ENCODE data around the gene MTHFSD.
A peak's percentile ranks its signal among the peaks of the same experiment; 100 is the strongest.
"Not testable (repeated sequence)": the region's sequence is repeated elsewhere in the genome, so short reads cannot be mapped to it uniquely, and the experiment has no call there.

The MTHFSD gene

DNA sequence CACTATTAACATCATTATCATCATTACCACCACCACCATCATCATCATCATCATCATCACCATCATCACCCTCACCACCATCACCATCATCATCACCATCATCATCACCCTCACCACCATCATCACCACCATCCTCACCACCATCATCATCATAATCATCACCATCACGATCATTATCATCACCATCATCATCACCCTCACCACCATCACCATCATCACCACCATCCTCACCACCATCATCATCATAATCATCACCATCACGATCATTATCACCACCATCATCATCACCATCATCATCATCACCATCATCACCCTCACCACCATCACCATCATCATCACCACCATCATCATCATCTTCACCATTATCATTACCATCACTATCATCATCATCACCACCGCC lies 32.9 kb upstream of the MTHFSD start:
- ATAC-seq, DNase-seq, H3K4me3 Mint-ChIP-seq, H3K9me3 Mint-ChIP-seq, H3K4me1 Mint-ChIP-seq, H3K27ac Mint-ChIP-seq: not testable (repeated sequence)
- peaks cover 12% of the 10 kb centered on the region for H3K27me3 Mint-ChIP-seq

DNA sequence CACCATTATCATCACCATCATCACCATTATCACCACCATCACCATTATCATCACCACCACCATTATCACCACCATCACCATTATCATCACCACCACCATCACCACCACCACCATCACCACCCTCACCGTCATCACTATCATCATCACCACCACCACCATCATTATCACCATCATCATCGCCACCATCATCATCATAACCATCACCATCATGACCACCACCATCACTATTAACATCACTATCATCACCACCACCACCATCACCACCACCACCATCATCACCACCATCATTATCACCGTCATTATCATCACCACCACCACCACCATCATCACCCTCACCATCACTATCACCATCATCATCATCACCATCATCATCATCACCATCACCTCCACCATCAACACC lies 32.5 kb upstream of the MTHFSD start:
- H3K4me1 Mint-ChIP-seq = no peaks in the 10 kb centered on the region
- H3K27me3 Mint-ChIP-seq = peaks cover 10% of the 10 kb centered on the region
- H3K4me3 Mint-ChIP-seq = no peak overlapping the region
- no peaks in the 10 kb centered on the region for H3K9me3 Mint-ChIP-seq
- DNase-seq = no peak
- ATAC-seq = no peak
- H3K27ac Mint-ChIP-seq = no peak overlapping the region

DNA sequence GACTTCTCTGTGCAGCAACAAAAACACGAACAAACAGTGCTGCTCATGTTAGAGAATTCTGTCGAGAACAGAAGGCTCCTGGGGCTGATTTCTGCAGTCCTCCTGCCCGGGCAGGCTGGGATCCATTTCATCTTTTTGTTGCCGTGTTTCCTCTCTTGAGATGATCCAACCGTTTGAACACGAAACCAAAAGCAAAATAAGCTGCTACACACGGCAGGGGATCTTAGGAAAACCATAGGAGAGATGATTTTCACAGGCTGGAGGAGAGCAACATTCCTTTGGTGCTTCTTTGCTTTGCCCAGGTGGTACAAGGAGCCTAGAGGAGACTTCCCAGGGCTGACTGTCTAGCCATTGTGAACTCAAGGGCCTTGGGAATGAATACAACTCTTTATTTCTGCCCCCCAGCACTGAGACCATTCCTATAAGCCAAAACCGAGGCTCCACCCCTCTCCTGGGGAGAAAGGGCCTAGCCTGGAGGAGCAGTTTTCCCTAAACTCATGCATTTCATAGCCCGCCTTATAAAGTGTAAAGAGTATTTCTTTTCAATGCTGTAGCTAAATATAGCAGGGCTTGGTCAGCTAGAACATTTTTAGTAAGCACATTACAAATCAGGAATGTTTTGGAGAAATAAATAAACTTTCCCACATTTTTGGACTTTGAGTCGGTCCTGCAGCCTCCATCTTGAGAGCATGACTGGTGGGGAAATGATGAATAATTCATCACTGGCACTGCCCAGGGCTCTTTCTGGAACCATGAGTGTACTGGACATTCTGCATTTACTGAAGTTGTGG lies 31.0 kb upstream of the MTHFSD start:
- Mint-ChIP-seq H3K27me3 (peaks cover 14% of the 10 kb centered on the region), H3K4me1 (no peaks in the 10 kb centered on the region), H3K27ac (no peak overlapping the region), H3K4me3 (no peak overlapping the region), H3K9me3 (no peaks in the 10 kb centered on the region)
- ATAC-seq (no peak), DNase-seq (no peak)

DNA sequence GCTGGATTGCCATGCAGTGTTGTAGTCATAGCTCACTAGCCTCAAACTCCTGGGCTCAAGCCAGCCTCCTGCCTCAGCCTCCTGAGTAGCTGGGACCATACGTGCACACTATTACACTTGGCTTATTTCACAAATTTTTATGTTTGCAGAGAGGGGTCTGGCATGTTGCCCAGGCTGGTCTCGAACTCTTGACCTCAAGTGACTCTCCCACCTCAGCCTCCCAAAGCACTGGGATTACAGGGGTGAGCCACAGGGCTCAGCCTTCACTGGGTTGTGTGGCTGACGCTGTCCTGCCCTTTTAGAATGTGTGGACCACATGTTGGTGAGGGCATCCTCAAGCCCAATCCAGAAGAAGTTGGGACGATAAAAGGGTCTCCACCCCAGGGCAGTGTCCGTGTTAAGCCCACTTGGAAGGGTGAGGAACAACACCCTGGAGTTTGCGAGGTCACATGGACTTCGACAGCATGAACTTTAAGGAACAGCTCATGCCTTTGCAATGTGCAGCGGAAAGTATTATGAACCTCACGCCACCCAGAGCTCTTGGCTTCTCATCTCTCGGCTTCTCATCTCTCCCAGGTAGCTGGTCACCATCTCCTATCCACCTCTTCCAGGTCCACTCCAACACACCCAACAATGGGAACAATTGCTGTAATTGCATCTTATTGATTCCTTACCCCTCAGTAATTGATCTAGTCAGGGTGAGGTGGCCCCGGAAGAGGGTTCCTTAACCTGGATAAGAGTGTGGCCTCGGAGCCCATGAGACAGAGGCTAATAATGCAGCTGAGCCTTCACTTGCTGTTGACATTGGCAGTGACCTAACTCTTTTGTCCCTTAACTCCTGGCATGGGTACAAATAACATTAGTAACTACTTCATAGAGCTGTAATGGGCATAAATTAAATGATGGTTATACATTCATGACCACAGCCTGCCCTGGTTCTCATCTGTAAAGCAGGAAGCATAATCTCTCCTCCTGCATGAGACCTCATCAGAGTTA lies 30.0 kb upstream of the MTHFSD start:
- Mint-ChIP-seq H3K9me3 (no peaks in the 10 kb centered on the region), H3K4me3 (no peak overlapping the region), H3K27me3 (peaks cover 22% of the 10 kb centered on the region), H3K27ac (no peak overlapping the region), H3K4me1 (no peaks in the 10 kb centered on the region)
- ATAC-seq (no peak), DNase-seq (no peak)

DNA sequence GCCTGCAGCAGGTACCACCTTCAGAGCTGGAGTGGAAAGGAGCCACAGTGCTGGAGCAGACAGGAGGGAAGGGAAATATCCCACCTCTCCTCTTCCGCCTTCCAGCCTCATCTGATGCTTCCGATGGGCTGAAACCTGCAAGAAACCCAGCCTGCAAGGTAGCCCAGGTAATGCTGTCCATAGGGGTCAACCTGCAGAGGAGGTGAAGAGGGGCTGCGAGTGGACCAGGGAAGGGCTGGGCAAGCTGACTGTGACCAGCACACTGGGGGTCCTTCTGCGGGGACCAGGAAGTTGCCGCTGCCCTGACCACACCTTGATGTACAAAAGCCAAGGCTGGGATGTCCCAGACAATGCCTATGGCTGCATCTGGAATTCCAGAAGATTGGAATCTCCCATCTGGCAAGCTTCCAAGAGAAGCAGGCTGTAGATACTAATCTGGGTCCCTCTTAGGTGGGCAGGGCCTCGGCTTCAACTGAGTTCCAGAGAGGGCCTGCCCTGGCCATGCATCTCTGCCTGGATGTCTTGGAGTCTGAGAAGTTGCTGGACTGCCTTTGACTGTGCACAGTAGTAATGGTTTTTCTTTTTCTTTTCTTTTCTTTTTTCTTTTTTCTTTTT lies 29.1 kb upstream of the MTHFSD start:
- no peak overlapping the region for H3K27ac Mint-ChIP-seq
- no peaks in the 10 kb centered on the region for H3K9me3 Mint-ChIP-seq
- no peak for ATAC-seq

DNA sequence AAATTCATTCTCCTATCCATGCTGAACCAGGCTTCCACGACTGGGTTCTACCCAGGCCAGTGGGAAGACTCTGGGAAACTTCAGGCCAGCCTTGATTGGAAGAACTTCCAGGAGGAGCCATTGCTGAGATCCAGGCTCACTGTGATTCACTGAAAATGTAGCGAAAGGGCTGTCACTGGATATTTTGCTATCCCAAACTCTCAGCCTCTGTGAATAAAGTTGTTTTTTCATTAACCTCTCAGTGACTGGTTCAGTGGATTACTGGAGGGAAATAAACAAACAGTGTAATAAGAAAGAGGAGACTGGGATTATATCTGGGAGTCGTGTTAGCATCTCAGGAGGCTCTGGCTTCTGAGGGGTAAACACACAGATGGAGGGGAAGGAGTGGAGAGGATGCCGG lies 26.4 kb upstream of the MTHFSD start:
- Mint-ChIP-seq H3K4me3 (no peak overlapping the region), H3K27me3 (peaks cover 57% of the 10 kb centered on the region), H3K9me3 (no peaks in the 10 kb centered on the region), H3K27ac (no peak overlapping the region), H3K4me1 (peaks cover 13% of the 10 kb centered on the region)
- DNase-seq (no peak), ATAC-seq (no peak)

More for the DNA sequence above, 29.1 kb upstream of the MTHFSD start:
- Mint-ChIP-seq H3K27me3 (peaks cover 30% of the 10 kb centered on the region), H3K4me1 (peaks cover 5% of the 10 kb centered on the region), H3K4me3 (no peak overlapping the region)
- no peak for DNase-seq

DNA sequence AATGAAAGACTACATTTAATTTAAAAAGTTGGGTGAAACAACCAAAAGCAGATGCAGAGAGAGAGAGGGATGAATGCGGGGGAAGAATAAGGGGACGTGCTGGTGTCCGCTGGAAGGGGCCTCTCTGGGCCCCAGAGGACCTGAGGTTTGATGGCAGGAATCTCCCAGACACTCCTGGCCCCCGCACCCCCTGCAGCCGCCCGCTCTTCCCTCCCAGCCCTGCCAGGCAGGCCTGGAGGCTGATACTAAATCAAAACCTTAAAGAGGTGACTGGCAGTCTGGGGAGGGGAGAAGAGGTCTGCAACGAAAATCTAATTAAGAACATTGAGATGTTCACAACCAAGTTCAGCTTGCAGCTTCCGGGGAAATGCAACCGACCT lies 25.7 kb upstream of the MTHFSD start:
- DNase-seq (no peak), ATAC-seq (no peak)
- H3K9me3 Mint-ChIP-seq = no peaks in the 10 kb centered on the region
- no peak overlapping the region for H3K4me3 Mint-ChIP-seq
- peaks cover 64% of the 10 kb centered on the region for H3K27me3 Mint-ChIP-seq
- peaks cover 20% of the 10 kb centered on the region for H3K4me1 Mint-ChIP-seq
- H3K27ac Mint-ChIP-seq = no peak overlapping the region

DNA sequence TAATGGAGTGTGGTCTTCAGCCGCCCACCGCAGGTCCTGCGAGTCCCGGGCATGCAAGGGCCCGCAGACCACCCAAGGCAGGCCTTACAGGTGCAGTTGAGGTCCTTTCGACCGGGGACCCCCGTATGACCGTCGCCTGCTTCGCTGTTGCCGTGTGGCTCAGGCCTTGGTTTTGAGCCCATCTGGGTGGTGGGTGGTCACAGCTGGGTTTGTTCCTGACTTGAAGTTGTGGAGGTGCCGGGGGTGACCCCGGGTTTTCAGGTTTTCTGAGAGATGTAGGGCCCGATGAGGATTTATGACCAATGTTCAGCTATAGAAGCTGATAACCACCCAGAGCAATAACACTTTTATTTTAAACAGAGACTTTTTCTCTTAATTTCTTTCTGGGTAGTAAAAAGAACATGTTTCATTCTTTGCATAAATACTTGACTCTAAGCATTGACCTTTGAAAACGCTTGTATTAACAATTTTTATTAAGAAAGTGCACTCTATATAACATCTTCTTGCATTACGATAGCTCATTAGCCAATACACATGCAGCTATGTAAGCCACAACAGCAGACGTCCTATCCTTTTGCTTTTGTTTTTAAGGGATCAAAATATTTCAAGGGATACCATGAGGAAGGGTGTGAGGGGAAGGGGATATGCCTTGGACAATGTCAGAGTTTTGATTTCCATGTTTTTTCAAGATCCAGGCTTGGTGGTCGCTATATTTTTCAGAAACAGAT lies 25.2 kb upstream of the MTHFSD start:
- peaks cover 23% of the 10 kb centered on the region for H3K4me1 Mint-ChIP-seq
- ATAC-seq (no peak), DNase-seq (no peak)
- peaks cover 70% of the 10 kb centered on the region for H3K27me3 Mint-ChIP-seq
- no peaks in the 10 kb centered on the region for H3K9me3 Mint-ChIP-seq
- no peak overlapping the region for H3K4me3 Mint-ChIP-seq
- H3K27ac Mint-ChIP-seq = no peak overlapping the region

DNA sequence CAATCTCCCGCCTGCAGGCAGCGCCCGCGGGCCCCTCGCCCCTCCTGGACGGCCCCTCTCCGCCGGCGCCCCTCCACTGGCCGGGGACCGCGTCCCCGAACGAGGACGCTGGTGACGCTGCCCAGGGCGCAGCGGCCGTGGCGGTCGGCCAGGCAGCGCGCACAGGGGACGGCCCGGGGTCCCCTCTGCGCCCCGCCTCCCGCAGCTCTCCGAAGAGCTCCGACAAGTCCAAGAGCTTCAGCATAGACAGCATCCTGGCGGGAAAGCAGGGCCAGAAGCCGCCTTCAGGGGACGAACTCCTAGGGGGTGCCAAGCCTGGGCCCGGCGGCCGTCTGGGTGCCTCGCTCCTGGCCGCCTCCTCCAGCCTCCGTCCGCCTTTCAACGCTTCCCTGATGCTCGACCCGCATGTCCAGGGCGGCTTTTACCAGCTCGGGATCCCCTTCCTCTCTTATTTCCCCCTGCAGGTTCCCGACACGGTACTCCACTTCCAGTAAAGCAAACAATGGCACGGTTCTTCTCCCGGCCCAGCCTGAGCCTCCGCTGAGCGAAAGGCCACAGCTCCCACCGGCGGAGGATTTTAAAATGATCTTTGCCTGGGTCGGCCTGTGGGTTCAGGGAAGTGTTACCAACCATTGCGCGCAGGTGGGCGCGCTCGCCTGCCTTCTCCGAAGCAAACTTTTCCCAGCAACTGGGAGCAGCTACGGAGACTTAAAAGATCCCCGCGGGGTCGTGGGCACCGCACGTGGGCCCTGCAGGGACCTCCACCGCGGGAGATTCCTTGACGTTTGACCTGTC lies 24.4 kb upstream of the MTHFSD start:
- DNase-seq (no peak), ATAC-seq (no peak)
- Mint-ChIP-seq H3K9me3 (no peaks in the 10 kb centered on the region), H3K4me1 (peaks cover 23% of the 10 kb centered on the region), H3K4me3 (no peak overlapping the region), H3K27me3 (peaks cover 77% of the 10 kb centered on the region), H3K27ac (no peak overlapping the region)

DNA sequence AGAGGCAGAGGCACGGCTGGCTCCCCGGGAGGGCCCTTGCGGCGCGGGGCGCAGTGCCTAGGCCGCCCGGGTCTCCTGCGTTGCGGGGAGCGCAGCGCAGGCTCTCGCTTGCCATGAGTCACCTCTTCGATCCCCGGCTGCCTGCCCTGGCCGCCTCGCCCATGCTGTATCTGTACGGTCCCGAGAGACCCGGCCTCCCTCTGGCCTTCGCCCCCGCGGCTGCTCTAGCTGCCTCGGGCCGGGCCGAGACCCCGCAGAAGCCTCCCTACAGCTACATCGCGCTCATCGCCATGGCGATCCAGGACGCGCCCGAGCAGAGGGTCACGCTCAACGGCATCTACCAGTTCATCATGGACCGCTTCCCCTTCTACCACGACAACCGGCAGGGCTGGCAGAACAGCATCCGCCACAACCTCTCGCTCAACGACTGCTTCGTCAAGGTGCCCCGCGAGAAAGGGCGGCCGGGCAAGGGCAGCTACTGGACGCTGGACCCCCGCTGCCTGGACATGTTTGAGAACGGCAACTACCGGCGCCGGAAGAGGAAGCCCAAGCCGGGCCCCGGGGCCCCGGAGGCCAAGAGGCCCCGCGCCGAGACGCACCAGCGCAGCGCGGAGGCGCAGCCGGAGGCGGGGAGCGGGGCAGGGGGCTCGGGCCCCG lies 23.7 kb upstream of the MTHFSD start:
- no peak for ATAC-seq
- Mint-ChIP-seq H3K4me1 (peaks cover 23% of the 10 kb centered on the region), H3K9me3 (no peaks in the 10 kb centered on the region), H3K4me3 (no peak overlapping the region), H3K27me3 (peaks cover 85% of the 10 kb centered on the region), H3K27ac (no peak overlapping the region)
- no peak for DNase-seq

DNA sequence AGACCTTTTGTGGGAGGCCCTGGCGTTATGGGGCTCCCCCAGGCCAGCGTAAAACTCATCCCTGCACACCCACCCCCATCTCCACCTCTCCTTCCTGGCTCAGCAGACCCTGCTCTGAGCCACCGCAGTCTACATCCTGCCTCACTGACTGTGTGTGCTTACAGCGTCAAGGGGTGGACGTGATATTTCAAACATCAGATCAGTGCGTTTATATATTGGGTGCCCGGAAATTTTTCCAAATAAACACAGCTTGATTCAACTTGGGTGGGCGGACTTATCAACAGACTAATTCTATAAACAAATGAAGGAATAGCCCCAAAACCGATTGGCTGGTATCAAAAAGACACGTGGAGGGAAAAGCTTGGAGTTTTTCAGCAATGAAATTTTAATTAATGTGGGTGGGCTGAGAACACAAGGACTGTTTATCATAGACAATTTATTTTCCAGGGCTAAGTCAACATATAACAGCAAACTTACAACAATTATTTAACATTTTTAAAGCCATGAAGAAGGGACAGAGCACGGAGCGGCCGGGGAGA lies 23.1 kb upstream of the MTHFSD start, which contains the start of gene FOXL1:
TSS of gene FOXL1 (plus strand) at position 489 of the 539 bp plus-strand sequence. CDS start 175 bp downstream, outside the sequence.
- H3K4me1 Mint-ChIP-seq = peaks cover 23% of the 10 kb centered on the region
- H3K27me3 Mint-ChIP-seq = peaks cover 91% of the 10 kb centered on the region
- H3K27ac Mint-ChIP-seq = no peak within 1 kb of the TSS
- ATAC-seq = no peak
- DNase-seq = no peak
- H3K9me3 Mint-ChIP-seq = no peaks in the 10 kb centered on the region
- H3K4me3 Mint-ChIP-seq = no peak within 1 kb of the TSS

DNA sequence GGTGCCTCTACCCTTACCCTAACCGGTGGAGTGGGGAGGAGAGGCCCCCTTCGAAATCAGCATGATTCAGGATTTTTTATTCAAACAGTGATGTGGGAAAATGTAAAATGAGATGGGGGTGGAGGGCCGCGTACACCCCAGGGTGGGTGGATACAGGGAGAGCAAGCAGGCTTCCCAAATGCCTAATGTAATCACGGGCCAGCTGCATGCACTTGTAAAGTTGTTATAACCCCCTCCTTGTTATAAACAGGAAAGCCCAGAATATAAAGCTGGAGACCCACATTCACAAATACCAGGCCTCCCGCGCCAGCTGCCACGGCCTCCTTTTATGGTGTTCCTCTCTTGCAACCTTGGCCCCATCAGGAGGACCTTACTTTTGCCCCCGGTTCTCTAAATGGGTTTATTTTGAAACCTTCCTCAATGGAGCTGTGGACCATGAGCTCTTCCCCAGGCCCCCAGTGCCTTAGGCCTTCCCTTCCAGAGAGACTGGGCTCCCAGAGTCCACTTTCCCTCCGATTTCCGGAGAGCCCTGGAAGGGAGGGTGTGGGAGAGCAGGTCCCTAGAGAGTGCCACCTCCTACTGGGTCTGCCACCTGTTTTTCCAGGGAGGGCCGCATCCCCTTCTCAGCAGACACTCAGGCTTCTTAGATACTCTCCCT lies 22.4 kb upstream of the MTHFSD start:
- H3K9me3 Mint-ChIP-seq = no peaks in the 10 kb centered on the region
- peaks cover 98% of the 10 kb centered on the region for H3K27me3 Mint-ChIP-seq
- ATAC-seq = no peak
- DNase-seq = no peak
- H3K4me3 Mint-ChIP-seq = no peak overlapping the region
- H3K4me1 Mint-ChIP-seq = peaks cover 23% of the 10 kb centered on the region
- H3K27ac Mint-ChIP-seq = no peak overlapping the region

DNA sequence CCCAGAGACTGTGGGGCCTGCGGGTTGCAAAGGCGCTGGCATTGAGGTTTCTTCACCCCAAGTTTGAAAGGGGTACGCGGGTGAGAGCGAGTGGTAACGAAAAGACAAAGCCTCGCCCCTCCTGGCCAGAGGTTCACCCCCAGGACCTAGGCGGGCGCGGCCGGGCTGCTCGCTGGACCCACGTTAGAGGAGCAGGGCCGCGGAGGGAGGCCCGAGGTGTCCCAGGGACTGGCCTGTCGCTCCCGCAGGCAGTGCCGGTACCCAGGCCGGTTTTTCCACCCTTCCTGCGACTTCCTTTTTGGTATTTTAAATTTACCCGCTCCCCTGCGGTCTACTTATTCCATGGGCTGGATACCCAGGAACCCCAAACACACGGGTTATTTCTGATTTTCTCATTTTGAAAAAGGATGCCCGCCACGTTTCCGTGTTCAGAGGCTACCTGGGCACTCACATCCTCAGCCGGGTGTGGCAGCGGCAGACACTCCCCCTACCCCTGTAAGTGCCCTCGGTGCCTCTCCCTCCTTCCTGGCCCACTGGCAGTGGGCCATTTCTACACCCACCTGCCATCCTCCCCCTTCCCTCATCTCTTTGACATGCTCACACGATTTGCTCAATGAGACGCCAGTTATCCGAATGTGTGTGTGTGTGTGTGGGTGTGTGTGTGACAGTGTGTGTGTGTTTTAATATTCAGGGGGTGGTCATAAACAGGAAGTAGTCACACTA lies 21.7 kb upstream of the MTHFSD start:
- DNase-seq (no peak), ATAC-seq (no peak)
- H3K4me3 Mint-ChIP-seq = peak overlapping the region; percentile 68 to 75
- no peaks in the 10 kb centered on the region for H3K9me3 Mint-ChIP-seq
- no peak overlapping the region for H3K27ac Mint-ChIP-seq
- peaks cover 100% of the 10 kb centered on the region for H3K27me3 Mint-ChIP-seq
- H3K4me1 Mint-ChIP-seq = peaks cover 23% of the 10 kb centered on the region
